Activated naive CD8-positive, alpha-beta T cell (primary cell): ENCODE measurements around the gene EXTL2.
"Not testable (repeated sequence)": the region's sequence is repeated elsewhere in the genome, so short reads cannot be mapped to it uniquely, and the experiment has no call there.

Experiments
- H3K27ac Mint-ChIP-seq: one replicate; pipeline ENCODE4 v1.8.0; 2021; ENCODE audit warnings: mixed read lengths
- H3K27me3 Mint-ChIP-seq: one replicate; pipeline ENCODE4 v1.8.0; 2021; ENCODE audit warnings: mixed read lengths
- H3K36me3 Mint-ChIP-seq: one replicate; pipeline ENCODE4 v1.8.0; 2021; ENCODE audit warnings: mixed read lengths
- H3K4me1 Mint-ChIP-seq: one replicate; pipeline ENCODE4 v1.8.0; 2021; ENCODE audit warnings: low read depth, mixed read lengths
- H3K4me3 Mint-ChIP-seq: one replicate; pipeline ENCODE4 v1.8.0; 2021; ENCODE audit warnings: mild to moderate bottlenecking, mixed read lengths
- H3K9me3 Mint-ChIP-seq: one replicate; pipeline ENCODE4 v1.8.0; 2021; ENCODE audit warnings: low read depth, mixed read lengths

The EXTL2 gene

DNA sequence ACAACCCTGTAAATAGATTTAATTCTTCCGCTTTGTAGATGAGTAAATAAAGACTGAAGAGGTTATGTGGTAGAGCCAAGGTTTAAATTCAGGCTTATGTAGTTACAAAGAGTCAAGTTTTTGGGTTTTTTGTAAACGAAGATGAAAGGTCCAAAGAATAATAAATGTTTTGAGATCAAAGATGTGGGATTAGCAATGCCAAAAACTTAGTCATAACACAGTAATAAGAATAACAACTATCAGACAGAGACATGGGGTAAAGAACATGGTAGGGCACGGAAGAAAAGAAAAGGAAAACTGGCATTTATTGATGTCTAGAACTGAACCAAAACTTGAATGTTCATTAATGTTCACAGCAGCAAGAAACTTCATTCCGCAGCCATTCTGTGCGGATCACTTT lies 42.9 kb downstream of the EXTL2 start:
- Mint-ChIP-seq H3K27ac (no peak overlapping the region), H3K4me1 (no peaks in the 10 kb centered on the region), H3K27me3 (peaks cover 18% of the 10 kb centered on the region), H3K4me3 (no peak overlapping the region), H3K9me3 (no peaks in the 10 kb centered on the region), H3K36me3 (no peaks in the 10 kb centered on the region)

DNA sequence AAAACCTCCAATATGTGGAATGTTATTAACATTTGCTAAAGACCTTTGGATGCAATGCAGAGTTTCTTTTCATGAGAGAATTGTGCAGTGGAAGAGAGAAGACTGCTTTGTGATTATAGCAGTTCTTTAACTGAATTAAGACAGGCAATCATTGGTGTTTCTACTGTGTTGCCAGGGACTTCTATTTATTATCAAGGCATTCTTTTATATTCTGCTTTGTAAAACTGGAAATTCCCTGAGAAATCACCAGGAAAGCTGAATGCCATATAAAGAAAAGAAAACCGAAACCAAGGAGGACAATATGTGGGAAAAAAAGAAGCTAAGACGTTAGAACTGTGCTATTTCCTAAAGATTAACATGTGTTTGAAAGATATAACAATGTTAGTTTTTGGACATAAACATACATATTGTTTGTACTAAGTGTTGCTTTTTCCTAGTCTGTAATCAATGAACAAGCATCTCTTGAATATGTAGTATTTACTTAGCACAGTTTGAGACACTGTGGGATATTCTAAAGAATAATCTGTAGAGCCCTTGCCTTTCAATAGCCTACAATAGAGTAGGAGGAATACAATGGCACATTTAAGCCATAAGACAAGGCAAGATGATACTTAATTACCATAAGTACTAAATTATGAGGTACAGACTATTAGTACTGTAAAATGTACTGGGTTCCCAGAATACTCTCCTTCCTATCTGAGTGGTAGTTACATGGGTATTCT lies 47.1 kb downstream of the EXTL2 start:
- Mint-ChIP-seq H3K4me3 (no peak overlapping the region), H3K27me3 (peaks cover 25% of the 10 kb centered on the region), H3K27ac (no peak overlapping the region), H3K4me1 (no peaks in the 10 kb centered on the region), H3K36me3 (no peaks in the 10 kb centered on the region), H3K9me3 (no peaks in the 10 kb centered on the region)

DNA sequence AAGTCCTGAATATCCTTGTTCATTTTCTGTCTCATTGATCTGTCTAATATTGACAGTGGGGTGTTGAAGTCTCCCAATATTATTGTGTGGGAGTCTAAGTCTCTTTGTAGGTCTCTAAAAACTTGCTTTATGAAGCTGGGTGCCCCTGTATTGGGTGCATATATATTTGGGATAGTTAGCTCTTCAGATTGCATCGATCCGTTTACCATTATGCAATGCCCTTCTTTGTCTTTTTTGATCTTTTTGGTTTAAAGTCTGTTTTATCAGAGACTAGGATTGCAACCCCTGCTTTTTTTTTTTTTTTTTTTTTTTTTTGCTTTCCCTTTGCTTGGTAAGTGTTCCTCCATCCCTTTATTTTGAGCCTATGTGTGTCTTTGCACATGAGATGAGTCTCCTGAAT lies 51.5 kb downstream of the EXTL2 start:
- H3K9me3 Mint-ChIP-seq, H3K27ac Mint-ChIP-seq, H3K4me3 Mint-ChIP-seq, H3K27me3 Mint-ChIP-seq, H3K36me3 Mint-ChIP-seq, H3K4me1 Mint-ChIP-seq: not testable (repeated sequence)

DNA sequence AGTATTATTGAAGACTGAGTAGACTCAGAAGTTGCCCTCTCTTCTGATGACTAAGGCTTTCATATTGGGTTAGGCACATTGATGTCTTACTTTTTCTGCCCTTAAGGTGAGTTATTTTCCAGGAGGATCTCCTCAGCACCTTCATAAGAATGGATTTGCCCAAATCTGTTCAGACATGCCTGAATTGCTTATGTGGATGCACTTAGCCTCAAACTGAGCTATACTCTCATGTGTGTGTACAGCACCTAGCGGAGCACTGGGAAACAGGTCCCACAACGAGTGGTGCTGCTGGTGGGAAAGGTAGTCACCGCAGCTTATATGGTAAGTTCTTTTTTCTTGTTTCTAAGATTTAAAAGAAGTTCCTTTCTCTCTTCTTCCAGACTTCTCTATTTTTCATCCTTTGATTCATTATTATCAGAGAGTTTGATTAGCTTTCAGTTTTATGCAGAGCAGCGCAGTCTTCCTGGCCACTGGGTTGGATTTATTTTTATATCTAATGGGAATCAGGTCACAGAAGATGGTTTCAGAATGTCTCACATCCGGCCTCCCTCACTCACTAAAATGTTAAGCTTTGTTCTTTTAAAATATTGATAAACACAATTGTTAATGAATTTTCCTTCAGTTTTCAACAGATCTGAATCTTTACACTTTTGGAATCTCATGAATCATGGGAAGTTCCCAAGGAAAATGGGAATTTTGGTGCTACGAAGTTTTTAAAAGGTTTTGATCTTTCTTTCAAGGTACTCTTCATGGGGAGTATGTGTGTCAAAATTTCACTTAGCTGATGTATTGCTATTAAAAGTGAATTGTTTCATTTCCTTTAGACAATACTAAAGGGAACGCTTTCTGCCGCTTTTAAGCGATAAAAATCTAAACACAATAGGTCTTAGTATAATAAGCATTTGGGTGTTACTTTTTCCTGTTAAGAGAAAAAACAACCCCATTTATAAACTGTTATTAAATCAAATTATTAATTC lies 58.5 kb downstream of the EXTL2 start:
- H3K9me3 Mint-ChIP-seq, result no peaks in the 10 kb centered on the region
- no peak overlapping the region for H3K27ac Mint-ChIP-seq
- no peaks in the 10 kb centered on the region for H3K4me1 Mint-ChIP-seq

DNA sequence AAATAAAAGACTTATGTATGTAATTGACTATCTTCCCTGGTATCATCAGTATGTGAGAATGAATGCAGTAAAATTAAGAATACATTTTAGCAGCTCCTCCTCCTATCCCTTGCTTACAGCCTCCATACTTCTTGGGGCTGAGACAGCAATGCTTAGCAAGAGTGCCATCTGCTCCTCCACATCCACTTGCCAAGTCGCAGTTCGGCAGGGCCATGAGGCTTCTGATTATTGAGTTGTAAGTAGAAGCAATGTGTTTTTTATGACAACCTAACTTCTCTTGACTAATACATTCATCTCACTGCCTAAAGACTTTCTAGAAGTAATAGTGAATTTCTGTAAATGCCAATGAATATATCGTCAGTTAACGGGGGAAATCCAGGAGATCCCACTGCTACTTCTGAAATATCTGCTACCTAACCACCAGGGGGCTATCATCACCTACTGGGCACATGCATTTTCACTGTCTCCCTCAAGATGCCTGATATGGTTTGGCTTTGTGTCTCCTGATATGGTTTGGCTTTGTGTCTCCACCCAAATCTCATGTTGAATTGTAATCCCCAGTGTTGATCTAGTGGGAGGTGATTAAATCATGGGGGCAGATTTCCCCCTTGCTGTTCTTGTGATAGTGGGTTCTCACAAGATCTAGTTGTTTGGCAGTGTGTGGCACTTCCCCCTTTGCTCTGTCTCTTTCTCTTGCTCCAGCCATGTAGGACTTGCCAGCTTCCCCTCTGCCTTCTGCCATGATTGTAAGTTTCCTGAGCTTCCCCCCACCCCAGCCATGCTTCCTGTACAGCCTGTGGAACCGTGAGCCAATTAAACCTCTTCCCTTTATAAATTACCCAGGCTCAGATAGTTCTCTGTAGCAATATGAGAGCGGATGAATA lies 59.6 kb downstream of the EXTL2 start:
- no peaks in the 10 kb centered on the region for H3K36me3 Mint-ChIP-seq
- no peak overlapping the region for H3K27ac Mint-ChIP-seq
- H3K9me3 Mint-ChIP-seq, result no peaks in the 10 kb centered on the region
- no peak overlapping the region for H3K4me3 Mint-ChIP-seq
- no peaks in the 10 kb centered on the region for H3K27me3 Mint-ChIP-seq
- H3K4me1 Mint-ChIP-seq, result no peaks in the 10 kb centered on the region

More for the DNA sequence above, 58.5 kb downstream of the EXTL2 start:
- no peaks in the 10 kb centered on the region for H3K36me3 Mint-ChIP-seq
- no peak overlapping the region for H3K4me3 Mint-ChIP-seq
- H3K27me3 Mint-ChIP-seq, result no peaks in the 10 kb centered on the region

DNA sequence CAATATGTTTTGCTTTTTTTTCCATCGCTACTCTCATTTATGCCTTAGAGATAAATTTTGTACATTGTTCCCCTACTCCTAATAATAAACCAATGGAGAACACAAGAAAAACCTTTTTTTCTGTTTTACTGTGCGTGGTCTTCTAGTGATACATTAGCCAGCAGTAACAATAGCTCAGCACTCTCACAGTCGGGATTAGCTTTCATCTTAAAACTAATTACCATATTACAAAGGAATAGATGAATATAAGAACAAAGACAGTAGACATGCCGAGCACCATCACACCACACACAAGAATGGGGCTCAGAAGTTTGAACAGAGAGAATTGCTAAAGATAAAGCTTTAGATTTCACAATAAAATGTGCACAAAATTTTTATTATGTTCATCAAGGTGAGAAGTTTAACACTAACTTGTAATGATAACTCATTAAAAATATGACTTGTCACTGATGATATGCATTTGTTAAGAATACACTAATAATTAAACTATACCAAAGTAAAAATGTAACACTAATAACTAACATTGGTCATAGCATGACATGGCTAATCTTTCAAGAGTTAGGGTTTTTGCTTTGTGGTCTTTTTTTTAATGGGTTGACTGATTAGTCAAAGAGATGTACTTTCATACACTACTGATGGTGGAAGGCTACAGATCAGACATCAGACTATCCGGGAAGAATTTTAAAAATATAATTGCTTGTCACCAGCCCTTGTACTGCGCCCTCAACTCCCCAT lies 61.8 kb downstream of the EXTL2 start:
- Mint-ChIP-seq H3K9me3 (peaks cover 9% of the 10 kb centered on the region), H3K4me3 (no peak overlapping the region), H3K27me3 (peaks cover 3% of the 10 kb centered on the region), H3K27ac (no peak overlapping the region), H3K36me3 (no peaks in the 10 kb centered on the region), H3K4me1 (no peaks in the 10 kb centered on the region)

DNA sequence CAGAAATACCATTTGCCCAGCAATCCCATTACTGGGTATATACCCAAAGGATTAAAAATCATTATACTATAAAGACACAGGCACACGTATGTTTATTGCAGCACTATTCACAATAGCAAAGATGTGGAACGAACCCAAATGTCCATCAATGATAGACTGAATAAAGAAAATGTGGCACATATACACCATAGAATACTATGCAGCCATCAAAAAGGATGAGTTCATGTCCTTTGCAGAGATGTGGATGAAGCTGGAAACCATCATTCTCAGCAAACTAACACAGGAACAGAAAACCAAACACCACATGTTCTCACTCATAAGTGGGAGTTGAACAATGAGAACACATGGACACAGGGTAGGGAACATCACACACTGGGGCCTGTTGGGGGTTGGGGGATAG lies 69.0 kb downstream of the EXTL2 start:
- not testable (repeated sequence) for H3K36me3 Mint-ChIP-seq, H3K4me1 Mint-ChIP-seq, H3K27me3 Mint-ChIP-seq, H3K4me3 Mint-ChIP-seq, H3K27ac Mint-ChIP-seq
- peaks cover 18% of the 10 kb centered on the region for H3K9me3 Mint-ChIP-seq
